Effector memory CD8-positive, alpha-beta T cell (primary cell): Measurements from ENCODE around the gene KCNIP4.

Experiments used
- ATAC-seq: fragments of 150-1000 bp; cut with Tn5 transposase; replicated peaks from 2 replicates; pipeline ENCODE4 v1.10.0; 2021; ENCODE audit warnings: mild to moderate bottlenecking, moderate library complexity
- DNase-seq, 3 experiments: peaks; one replicate each; pipeline ENCODE4 v3.0.0; 2021
- H3K27ac Mint-ChIP-seq, 2 donors: one replicate each; pipeline ENCODE4 v1.8.0; 2022; ENCODE audit warnings: mild to moderate bottlenecking in 2 of 2, mixed read lengths in 2 of 2, moderate library complexity in 2 of 2
- H3K27me3 Mint-ChIP-seq, 2 donors: one replicate each; pipeline ENCODE4 v1.8.0; 2022; ENCODE audit warnings: mixed read lengths in 2 of 2
- H3K36me3 Mint-ChIP-seq: one replicate; pipeline ENCODE4 v1.8.0; 2022; ENCODE audit warnings: mild to moderate bottlenecking, moderate library complexity, mixed read lengths; ENCODE audit not compliant: insufficient read depth
- H3K4me1 Mint-ChIP-seq, 2 donors: one replicate each; pipeline ENCODE4 v1.8.0; 2022; ENCODE audit warnings: low read depth in 2 of 2, mixed read lengths in 2 of 2
- H3K4me3 Mint-ChIP-seq, 2 donors: one replicate each; pipeline ENCODE4 v1.8.0; 2022; ENCODE audit warnings: mild to moderate bottlenecking in 2 of 2, mixed read lengths in 2 of 2, moderate library complexity in 2 of 2
- H3K9me3 Mint-ChIP-seq, 2 donors: one replicate each; pipeline ENCODE4 v1.8.0; 2022; ENCODE audit warnings: mixed read lengths in 2 of 2

Gene KCNIP4

DNA sequence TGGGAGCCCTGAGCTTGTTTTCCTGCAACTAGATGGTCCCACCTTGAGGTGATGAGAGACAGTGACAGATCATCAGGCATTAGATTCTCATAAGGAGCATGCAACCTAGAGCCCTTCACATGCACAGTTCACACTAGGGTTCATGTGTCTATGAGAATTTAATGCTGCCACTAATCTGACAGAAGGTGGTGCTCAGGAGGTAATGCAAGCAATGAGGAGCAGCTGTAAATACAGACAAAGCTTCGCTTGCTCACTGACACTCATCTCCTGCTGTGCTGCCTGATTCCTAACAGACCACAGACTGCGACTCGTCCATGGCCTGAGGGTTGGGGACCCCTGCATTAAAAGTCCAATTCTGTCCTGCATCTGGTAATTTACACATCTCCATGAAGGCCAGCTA, 141.6 kb downstream of the KCNIP4 start:
- DNase-seq (no peak), ATAC-seq (no peak)
- H3K27ac Mint-ChIP-seq: no peak overlapping the region
- H3K9me3 Mint-ChIP-seq: peaks cover 7% of the 10 kb centered on the region in 2 donors
- no peaks in the 10 kb centered on the region for H3K27me3 Mint-ChIP-seq
- no peaks in the 10 kb centered on the region for H3K36me3 Mint-ChIP-seq
- no peak overlapping the region for H3K4me3 Mint-ChIP-seq
- peaks cover 0 to 2% of the 10 kb centered on the region in 2 donors for H3K4me1 Mint-ChIP-seq

DNA sequence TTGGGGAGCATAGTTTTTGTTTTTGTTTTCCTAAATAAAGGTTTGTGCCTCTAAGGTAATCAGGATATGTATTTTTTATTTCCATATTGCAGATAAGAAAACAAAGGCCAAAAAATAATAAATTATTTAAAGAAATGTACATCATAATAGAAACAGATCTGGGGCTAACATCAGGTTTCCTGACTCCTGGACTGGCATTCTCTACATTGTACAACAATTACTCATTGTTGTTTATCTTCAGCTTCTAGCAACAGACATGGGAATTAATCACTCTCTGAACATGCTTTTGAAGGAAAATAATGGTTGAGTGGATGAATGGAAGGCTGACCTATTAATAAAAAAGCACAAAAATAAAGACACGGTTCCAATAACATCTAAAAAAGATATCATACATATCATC, 146.2 kb downstream of the KCNIP4 start:
- no peaks in the 10 kb centered on the region for H3K27me3 Mint-ChIP-seq
- no peak overlapping the region for H3K27ac Mint-ChIP-seq
- peaks cover 3% of the 10 kb centered on the region for H3K36me3 Mint-ChIP-seq
- H3K4me1 Mint-ChIP-seq: peaks cover 0 to 2% of the 10 kb centered on the region in 2 donors
- H3K9me3 Mint-ChIP-seq: peaks cover 4 to 7% of the 10 kb centered on the region in 2 donors
- ATAC-seq: no peak
- DNase-seq: no peak
- no peak overlapping the region for H3K4me3 Mint-ChIP-seq

DNA sequence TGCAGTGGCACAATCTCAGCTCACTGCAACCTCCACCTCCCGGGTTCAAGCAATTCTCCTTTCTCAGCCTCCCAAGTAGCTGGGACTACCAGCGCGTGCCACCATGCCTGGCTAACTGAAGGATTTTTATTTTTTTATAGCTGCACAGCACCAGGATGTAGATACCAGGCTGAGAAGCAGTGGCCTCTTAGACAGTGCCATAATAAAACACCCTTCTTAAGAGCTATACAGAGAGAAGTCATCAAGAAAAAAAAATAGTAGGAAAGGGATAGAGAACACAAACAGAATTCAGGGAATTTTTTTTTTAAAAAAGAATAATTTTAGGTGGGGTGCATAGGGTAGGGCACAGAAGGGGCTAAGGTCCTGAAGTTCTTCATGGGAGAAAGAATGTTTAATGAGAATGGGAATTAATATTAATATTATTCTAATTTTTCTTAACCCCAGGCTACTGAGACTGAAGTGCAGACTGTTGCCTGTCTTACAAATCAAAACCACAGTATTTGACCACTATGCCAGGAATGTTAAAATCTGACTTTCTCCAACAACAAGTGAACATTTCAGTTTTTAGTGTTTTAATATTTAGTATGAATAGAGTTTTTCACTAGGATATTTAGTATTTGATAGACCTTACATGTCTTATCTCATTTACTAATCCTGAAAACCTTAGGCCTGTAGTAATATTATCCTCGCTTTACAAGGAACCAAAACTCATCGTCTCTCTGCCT, 146.7 kb downstream of the KCNIP4 start:
- DNase-seq: no peak
- no peak overlapping the region for H3K4me3 Mint-ChIP-seq
- no peak overlapping the region for H3K27ac Mint-ChIP-seq
- no peaks in the 10 kb centered on the region for H3K27me3 Mint-ChIP-seq
- H3K4me1 Mint-ChIP-seq: peaks cover 0 to 2% of the 10 kb centered on the region in 2 donors
- H3K36me3 Mint-ChIP-seq: peaks cover 3% of the 10 kb centered on the region
- peaks cover 4 to 7% of the 10 kb centered on the region in 2 donors for H3K9me3 Mint-ChIP-seq
- no peak for ATAC-seq

- DNase-seq: no peak
- Mint-ChIP-seq H3K27me3 (no peaks in the 10 kb centered on the region), H3K27ac (peak overlapping the region in 1 of 2 donors; percentile 12), H3K4me1 (peaks cover 0 to 5% of the 10 kb centered on the region in 2 donors), H3K4me3 (no peak overlapping the region), H3K9me3 (peaks cover 8 to 15% of the 10 kb centered on the region in 2 donors), H3K36me3 (no peaks in the 10 kb centered on the region)
- peak; percentile 75 for ATAC-seq
These were observed 153.5 kb downstream of the KCNIP4 start for GRCh38 chr4:21795091-21795490.

GRCh38 chr4:21792736-21793135, 155.8 kb downstream of the KCNIP4 start:
- Mint-ChIP-seq H3K4me1 (peaks cover 0 to 5% of the 10 kb centered on the region in 2 donors), H3K9me3 (peaks cover 8 to 15% of the 10 kb centered on the region in 2 donors), H3K27ac (no peak overlapping the region), H3K36me3 (no peaks in the 10 kb centered on the region), H3K27me3 (no peaks in the 10 kb centered on the region), H3K4me3 (no peak overlapping the region)
- ATAC-seq: no peak
- no peak for DNase-seq

GRCh38 chr4:21790438-21791029, 158.0 kb downstream of the KCNIP4 start:
- no peaks in the 10 kb centered on the region for H3K36me3 Mint-ChIP-seq
- peaks cover 7 to 8% of the 10 kb centered on the region in 2 donors for H3K9me3 Mint-ChIP-seq
- ATAC-seq (no peak), DNase-seq (no peak)
- no peaks in the 10 kb centered on the region for H3K27me3 Mint-ChIP-seq
- H3K4me3 Mint-ChIP-seq: no peak overlapping the region
- no peak overlapping the region for H3K27ac Mint-ChIP-seq
- peaks cover 0 to 4% of the 10 kb centered on the region in 2 donors for H3K4me1 Mint-ChIP-seq

GRCh38 chr4:21780148-21780547, 168.4 kb downstream of the KCNIP4 start:
- H3K9me3 Mint-ChIP-seq: peaks cover 0 to 5% of the 10 kb centered on the region in 2 donors
- ATAC-seq (no peak), DNase-seq (no peak)
- no peak overlapping the region for H3K4me3 Mint-ChIP-seq
- H3K4me1 Mint-ChIP-seq: no peaks in the 10 kb centered on the region
- H3K27me3 Mint-ChIP-seq: no peaks in the 10 kb centered on the region
- no peaks in the 10 kb centered on the region for H3K36me3 Mint-ChIP-seq
- no peak overlapping the region for H3K27ac Mint-ChIP-seq

GRCh38 chr4:21778702-21779101, 169.9 kb downstream of the KCNIP4 start:
- H3K36me3 Mint-ChIP-seq: no peaks in the 10 kb centered on the region
- no peaks in the 10 kb centered on the region for H3K27me3 Mint-ChIP-seq
- no peak for ATAC-seq
- H3K9me3 Mint-ChIP-seq: peaks cover 4 to 5% of the 10 kb centered on the region in 2 donors
- no peaks in the 10 kb centered on the region for H3K4me1 Mint-ChIP-seq
- H3K27ac Mint-ChIP-seq: no peak overlapping the region
- H3K4me3 Mint-ChIP-seq: no peak overlapping the region
- DNase-seq: no peak

DNA sequence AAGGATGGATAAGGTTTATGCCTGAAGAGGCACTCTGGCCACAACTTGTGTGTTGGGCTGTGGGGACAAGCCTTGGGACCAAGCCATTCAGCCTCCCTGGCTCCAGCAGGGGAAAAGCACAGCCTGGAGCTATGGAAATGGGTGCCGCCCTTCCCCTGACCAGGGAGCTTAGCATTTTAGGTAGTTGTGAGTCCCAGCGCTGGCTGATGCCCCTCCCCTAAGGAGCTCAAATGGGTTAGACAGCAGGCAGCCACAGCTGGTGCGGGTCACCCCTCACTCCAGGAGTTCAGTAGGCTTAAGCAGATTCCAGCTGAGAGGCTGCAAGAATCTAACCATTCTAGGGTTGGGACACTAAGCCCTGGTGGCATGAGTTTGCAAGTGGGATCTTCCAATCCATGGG, 172.9 kb downstream of the KCNIP4 start:
- no peak for ATAC-seq
- no peaks in the 10 kb centered on the region for H3K27me3 Mint-ChIP-seq
- H3K36me3 Mint-ChIP-seq: no peaks in the 10 kb centered on the region
- H3K4me1 Mint-ChIP-seq: no peaks in the 10 kb centered on the region
- DNase-seq: no peak
- H3K4me3 Mint-ChIP-seq: no peak overlapping the region
- peaks cover 5 to 13% of the 10 kb centered on the region in 2 donors for H3K9me3 Mint-ChIP-seq
- H3K27ac Mint-ChIP-seq: no peak overlapping the region

GRCh38 chr4:21769404-21770147, 179.0 kb downstream of the KCNIP4 start:
- no peaks in the 10 kb centered on the region for H3K36me3 Mint-ChIP-seq
- no peaks in the 10 kb centered on the region for H3K27me3 Mint-ChIP-seq
- no peaks in the 10 kb centered on the region for H3K4me1 Mint-ChIP-seq
- DNase-seq (no peak), ATAC-seq (no peak)
- no peak overlapping the region for H3K4me3 Mint-ChIP-seq
- peaks cover 0 to 16% of the 10 kb centered on the region in 2 donors for H3K9me3 Mint-ChIP-seq
- no peak overlapping the region for H3K27ac Mint-ChIP-seq

- Mint-ChIP-seq H3K4me3 (no peak overlapping the region), H3K4me1 (no peaks in the 10 kb centered on the region), H3K9me3 (peaks cover 0 to 12% of the 10 kb centered on the region in 2 donors), H3K27ac (no peak overlapping the region), H3K36me3 (no peaks in the 10 kb centered on the region), H3K27me3 (no peaks in the 10 kb centered on the region)
- DNase-seq (no peak), ATAC-seq (no peak)
These were observed 179.9 kb downstream of the KCNIP4 start for GRCh38 chr4:21768349-21769310.

DNA sequence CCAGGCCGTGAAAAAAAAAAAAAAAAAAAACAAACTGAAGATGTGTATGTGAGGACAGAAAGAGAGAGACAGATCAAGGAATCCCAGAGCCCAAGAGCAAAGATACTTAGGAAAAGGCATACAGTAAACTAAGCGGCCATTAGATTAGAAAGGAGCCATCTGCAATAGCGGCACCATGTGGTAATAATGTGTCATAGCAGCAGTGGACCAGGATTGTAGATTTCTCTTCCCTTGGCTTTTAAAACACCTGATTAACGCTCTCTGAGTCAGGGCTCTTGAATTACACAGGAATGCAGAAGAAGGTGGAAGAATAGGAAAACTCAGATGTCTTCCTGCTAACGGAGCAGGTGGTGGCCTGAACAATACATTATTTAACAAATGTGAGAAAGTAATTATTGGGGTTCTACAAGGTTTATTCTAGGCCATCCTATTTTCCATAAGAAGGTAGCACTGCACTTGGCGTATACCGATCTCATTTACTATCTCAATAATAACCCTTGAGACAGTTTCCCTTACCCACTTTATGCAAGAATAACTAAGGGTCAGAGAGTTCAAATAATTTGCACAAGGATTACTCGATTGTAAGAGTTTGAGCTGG, 182.7 kb downstream of the KCNIP4 start:
- Mint-ChIP-seq H3K36me3 (no peaks in the 10 kb centered on the region), H3K9me3 (peaks cover 0 to 3% of the 10 kb centered on the region in 2 donors), H3K27me3 (no peaks in the 10 kb centered on the region), H3K4me1 (no peaks in the 10 kb centered on the region), H3K4me3 (no peak overlapping the region), H3K27ac (no peak overlapping the region)
- DNase-seq: no peak
- no peak for ATAC-seq

- no peak overlapping the region for H3K27ac Mint-ChIP-seq
- no peak for DNase-seq
- no peaks in the 10 kb centered on the region for H3K27me3 Mint-ChIP-seq
- peaks cover 0 to 3% of the 10 kb centered on the region in 2 donors for H3K9me3 Mint-ChIP-seq
- H3K4me3 Mint-ChIP-seq: no peak overlapping the region
- ATAC-seq: no peak
- no peaks in the 10 kb centered on the region for H3K4me1 Mint-ChIP-seq
- H3K36me3 Mint-ChIP-seq: no peaks in the 10 kb centered on the region
These were observed 184.7 kb downstream of the KCNIP4 start for GRCh38 chr4:21763855-21764254.
